HG03378 (cell line): Measurements from ENCODE around the gene RBM48.
A peak's percentile ranks its signal among the peaks of the same experiment; 100 is the strongest.
"Not testable (repeated sequence)": the region's sequence is repeated elsewhere in the genome, so short reads cannot be mapped to it uniquely, and the experiment has no call there.

ENCODE experiments used
- ATAC-seq: cut with Tn5 transposase; IDR thresholded peaks from one replicate; pipeline ENCODE4 v1.9.1; 2021; ENCODE audit warnings: mild to moderate bottlenecking, moderate library complexity; ENCODE audit not compliant: unreplicated experiment

RBM48 gene

DNA sequence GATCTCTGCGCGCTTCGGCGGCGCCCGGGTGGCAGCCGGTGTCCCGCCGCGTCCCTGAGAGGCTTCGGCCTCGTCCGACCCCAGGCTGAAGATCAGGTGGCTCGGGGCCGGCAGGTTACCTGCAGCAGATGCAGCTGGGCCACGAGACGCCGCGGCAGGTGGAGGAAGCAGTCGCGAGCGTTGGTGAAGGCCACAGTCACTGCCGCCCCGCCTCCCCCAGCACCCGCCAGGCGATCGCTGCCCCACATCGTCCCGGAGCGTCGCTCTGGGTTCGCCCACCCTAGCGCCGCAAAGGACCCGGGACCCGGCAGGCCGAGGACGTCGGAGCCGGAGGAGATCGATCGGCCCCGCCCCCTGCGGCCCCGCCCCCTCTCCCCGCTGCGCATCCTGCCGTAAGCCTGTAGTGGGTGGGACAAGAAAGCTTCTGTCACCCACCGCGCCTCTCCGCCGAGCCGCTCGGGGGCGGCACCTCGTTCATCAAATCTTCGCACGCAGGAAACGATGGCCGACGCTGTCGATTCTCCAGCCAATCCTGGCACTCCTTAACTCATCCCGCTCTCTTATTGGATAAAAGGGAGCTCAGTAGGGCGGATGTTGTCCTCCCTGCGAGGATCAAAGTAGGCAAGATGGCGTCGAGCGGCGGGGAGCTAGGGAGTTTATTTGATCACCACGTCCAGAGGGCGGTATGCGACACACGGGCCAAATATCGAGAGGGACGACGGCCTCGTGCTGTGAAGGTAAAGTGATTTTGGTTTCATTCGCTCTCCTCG, at the start of gene RBM48, which contains the start of gene PEX1:
Gene RBM48 (plus strand): TSS at position 608 of the 770 bp plus-strand sequence. CDS start 19 bp downstream, at position 627.
Gene PEX1 (minus strand): TSS at position 333 of the 770 bp plus-strand sequence. CDS start 85 bp downstream, at position 248.
- ATAC-seq: peak; percentile 97

DNA sequence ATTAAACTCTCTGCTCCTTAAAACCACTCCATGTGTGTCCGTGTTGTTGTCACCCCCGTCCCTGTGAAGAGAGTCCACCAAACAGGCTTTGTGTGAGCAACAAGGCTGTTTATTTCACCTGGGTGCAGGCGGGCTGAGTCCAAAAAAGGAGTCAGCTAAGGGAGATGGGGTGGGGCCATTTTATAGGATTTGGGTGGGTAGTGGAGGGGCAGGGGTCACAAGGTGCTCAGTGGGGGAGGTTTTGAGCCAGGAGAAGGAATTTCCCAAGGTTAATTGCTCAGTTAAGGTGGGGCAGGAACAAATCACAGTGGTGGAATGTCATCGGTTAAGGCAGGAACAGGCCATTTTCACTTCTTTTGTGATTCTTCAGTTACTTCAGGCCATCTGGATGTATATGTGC, 49.4 kb upstream of the RBM48 start:
- ATAC-seq: not testable (repeated sequence)

DNA sequence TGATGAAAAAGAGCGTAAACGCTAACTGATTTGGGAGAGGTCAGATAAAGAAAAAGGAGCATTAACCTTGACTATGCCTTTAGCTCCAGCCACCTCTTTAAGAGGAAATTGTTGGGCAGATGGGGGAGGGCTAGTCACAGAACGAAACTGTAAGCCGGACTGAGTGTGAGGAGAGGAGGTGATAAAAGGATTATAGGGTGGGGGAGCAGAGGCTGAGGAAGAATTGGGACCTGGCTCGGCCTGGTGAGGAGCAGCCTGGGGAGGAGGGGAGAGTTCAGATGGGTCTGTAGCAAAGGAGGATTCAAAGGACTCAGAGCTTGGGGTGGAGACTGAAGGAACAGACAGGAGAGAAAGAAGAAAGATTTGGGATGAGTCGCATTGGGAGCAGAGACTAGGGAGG, 45.0 kb upstream of the RBM48 start:
- not testable (repeated sequence) for ATAC-seq

DNA sequence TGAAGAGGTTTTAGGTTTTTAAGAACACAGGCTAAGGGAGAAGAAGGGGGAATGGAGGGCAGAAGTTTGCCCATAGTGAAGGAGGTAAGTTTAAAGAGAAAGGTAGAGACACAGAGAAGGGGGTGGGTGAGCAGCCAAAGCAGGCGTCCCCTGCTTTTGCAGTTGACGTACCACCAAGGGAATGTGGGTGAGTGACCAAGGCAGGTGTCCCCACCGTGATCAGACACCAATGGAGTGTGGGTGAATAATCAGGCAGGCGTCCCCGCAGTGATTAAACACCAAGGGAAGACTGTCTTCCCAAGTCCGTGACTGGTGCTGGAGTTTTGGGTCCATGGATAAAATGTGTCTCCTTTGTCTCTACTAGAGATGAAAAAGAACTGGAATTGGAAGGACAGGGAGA, 44.4 kb upstream of the RBM48 start:
- ATAC-seq: not testable (repeated sequence)

DNA sequence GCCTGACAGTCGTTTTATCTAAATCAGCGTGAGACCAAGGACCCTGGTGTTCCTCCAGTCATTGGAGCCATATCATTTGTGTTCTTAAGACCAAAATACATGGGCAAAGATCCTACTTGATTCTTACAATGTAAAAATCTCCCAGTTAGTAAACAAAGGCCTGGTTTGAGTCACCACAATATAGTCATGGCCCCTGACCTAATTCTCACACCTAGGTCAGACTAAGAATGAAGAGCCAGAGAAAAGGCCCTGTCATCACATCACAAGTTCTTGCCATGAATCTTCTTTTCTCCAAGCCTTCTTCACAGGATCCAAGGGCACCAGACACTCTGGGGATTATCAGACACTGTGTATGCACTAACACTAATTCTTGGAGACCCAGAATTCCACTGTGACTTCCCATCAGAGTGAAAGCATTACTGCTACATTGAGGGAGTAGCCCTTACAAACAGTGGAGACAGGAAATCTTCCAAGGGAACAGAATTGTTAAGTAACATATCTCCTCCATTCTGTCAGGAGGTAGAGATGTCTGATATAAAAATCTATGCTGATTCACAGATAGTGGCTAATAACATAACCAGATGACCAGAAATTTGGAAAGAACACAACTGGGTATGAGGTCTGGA, 43.2 kb upstream of the RBM48 start:
- ATAC-seq: no peak

DNA sequence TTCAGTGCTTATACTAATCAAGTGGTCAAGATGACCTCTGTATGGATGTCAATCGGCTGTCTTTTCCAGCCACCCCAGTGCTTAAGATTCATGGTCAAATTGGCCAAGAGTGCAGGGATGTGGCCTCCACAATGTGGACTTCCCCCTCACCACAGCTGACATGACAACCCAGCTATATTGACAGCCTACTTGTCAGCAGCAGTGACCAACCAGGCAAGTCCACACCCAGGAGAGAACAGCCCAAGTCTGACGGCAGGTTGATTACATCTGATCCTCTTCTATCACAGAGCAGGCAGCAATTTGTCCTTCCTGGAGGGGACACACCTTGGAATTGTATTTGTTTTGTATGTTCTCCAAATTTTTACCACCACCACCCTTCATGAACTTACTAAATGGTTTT, 42.6 kb upstream of the RBM48 start:
- no peak for ATAC-seq

DNA sequence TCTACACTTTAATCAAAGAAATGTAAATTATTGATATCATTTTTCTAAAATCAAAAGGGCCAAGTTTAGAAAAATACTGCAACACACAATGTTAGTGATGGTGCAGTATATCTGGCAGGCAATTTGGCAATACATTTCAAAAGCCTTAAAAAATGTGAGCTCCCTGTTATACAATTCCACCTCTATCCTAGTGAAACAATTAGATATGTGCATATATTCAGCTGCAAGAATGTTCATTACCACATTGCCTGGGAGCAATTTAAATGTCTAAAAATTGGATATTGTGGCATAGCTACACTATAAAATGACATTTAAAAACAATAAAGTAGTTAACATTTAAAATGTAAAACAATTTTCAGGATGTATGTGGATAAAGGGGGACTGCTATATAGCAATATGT, 40.8 kb upstream of the RBM48 start:
- ATAC-seq: no peak

DNA sequence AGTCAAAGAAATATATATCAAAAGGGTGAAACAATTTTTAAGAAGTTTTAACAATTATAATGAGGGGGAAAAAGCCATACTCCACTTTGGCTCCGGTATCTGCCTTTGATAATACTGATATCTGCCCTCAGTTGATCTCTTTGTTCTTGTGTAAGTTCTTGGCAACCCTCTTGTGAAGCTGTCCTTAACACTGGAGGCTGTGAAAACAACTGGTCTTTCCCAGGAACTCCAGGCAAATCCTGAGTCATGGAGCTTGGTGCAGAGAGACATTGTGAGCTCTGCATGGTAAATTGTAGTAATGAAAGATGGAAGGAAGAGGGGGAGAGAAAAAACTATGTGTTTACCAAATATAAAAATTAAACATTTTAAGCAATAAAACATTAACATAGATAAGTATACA, 39.0 kb upstream of the RBM48 start:
- ATAC-seq: no peak

DNA sequence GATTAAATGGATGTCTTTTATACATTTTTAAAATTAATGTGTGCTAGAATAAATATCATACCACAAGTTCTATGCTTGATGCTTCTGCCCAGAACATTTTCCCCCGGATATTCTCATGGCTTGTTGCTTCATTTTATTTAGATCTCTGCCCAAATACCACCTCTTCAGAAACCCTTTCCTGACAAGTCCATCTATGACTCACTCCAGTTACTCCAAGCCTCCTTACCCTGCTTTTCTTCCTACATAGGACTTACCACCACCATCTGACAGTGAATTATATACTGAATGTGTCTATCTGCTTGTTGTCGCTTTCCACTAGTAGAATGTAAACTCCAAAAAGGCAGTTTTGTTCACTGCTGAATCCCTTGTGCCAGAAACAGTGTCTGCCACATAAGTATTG, 31.7 kb upstream of the RBM48 start:
- ATAC-seq: no peak

DNA sequence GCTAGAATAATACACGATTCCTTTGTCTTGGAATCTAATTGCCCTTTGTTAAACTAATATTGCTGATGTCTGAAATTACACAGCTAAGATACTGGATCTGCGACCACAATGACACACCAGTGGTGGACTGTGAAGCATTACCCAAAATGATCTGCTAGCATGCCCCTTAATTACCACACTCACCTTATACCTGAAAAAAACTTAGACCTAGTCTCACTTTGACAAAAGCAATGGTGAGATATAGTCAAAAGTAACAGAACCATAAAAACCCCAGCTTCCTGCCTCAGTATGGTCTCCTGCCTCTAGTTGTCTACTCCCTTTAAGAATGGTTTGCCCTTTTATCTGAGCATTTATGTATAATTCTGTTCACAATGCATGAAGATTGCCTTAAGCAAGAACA, 30.0 kb upstream of the RBM48 start:
- ATAC-seq: no peak

DNA sequence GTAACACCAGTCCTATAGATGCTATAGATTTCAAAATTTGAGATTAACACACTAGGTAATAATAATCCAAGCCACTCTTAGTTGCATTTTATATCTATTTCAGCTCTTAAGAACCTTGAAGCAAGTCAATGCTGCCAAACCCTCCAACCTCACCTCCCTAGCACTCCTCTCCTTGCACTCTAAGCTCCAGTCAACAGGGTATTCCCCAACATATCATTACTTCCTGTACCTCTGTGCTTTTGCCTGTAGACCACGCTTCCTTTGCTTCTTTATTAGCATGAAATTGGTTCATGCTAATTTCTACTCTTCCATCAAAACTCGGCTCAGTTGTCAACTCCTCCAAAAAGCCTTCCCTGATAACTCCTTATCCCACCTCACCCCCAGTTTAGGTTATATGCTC, 24.8 kb upstream of the RBM48 start:
- no peak for ATAC-seq

DNA sequence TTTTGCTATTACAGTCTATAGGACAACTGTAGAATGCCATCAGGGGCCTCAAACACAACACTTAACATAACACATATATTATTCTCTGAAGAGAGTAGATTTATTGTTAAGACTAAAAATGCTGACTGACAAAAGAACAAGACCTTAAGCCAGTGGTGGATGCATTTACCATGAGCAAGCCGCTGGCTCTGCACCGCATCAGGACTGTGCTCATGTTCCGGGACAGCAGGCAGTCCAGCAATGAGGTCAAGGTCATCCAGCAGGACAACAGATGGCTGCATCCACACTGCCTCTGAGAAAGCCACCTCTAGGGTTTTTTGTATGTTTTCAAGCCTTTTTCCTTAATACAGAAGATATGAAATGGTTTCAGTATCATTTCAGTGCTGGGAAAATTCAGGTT, 24.0 kb upstream of the RBM48 start:
- ATAC-seq: no peak

DNA sequence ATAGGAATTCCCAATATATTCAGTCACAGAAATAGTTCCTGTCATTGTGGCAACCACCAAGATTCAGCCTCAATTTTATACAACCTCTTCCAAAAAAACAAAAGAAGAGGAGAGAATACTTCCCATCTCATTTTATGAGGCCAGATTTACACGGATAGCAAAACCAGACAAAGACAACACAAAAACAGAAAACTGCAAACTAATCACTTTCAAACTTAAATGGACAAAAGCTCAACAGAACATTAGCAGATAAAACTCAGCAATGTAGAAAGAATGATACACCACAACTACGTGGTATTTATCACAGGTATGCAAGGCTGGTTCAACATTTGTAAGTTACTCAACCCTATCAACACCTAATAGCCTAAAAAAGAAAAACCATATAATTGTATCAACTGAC, 22.2 kb upstream of the RBM48 start:
- ATAC-seq: no peak

DNA sequence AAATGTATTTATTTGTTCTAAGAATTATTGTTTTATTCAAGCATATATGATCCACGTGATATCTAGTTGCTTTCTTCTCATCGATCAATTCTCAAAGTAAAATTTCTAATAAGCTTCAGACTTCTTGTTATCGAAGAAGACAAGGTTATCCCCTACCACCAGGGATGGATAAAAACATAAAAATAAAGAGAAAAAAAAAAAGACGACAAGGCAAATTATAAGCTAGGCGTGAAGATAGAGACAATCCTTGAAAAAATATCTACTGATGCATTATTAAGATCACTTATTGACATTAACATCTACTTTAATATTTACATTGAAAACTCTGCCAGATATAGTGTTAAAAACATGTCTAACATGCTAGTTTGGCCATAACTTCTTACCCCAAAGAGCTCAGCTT, 19.6 kb upstream of the RBM48 start:
- ATAC-seq: no peak

DNA sequence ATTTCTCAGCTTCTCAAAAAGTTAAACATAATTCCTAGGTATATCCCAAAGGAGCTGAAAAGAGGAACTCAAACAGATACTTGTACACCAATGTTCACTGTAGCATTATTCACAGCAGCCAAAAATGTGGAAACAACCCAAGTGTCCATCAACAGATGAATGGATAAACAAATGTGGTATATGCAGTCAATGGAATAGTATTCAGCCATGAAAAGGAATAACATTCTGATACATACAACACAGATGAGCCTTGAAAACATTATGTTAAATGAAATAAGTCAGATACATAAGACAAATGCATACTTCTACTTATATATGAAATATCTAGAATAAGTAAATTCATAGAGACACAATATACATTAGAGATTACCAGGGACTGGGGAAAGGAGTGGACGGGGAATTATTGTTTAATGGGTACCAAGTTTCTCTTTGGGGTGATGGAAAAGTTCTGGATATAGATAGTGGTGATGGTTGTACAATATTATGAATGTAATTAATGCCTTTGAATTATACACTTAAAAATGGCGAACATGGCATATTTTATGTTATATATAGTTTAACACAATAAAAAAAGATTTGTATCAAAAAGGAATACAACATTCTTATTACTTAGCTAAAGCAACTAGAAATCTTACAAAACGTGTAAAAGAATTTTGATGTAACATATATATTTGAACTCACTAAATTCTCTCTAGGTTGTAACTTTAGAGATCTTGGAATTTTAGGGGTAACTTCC, 15.3 kb upstream of the RBM48 start:
- no peak for ATAC-seq

DNA sequence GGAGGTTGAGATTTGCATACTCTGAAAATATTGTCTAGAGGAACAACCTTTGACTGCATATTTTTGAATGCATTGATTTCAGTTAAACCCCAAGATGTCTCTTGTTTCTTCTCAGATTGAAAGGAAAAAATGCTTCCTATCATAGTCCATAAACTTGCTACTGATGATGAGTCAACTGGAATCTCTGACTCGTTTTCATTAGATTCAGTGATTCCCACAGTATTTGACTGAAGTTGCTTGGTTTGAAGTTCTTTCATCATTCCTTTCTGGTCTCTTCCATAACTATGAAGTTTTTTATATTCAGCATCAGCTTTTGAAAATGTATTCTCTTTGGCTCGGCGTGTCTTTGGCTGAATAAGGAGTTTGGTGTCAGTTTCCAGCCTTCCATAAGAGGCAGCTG, 11.0 kb upstream of the RBM48 start:
- ATAC-seq: no peak

DNA sequence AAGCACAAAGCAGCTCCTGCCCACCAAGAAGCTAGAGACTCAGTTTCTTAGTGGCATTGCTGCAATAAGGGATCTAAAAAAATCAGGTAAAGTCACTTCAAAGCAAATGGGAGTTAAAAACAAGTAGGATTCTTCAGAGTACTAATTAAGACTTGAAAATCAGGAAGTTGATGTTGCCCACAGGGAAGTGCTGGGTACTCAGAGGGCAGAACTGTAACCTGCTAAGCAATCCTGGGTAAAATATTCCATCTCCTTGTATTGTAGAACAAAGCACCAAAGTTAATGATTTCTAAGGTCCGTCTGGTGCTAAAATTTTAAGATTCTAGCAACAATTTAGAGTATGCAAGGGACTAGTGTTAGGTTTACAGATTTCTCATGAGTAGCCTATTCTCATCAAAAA, 8.6 kb upstream of the RBM48 start:
- no peak for ATAC-seq

DNA sequence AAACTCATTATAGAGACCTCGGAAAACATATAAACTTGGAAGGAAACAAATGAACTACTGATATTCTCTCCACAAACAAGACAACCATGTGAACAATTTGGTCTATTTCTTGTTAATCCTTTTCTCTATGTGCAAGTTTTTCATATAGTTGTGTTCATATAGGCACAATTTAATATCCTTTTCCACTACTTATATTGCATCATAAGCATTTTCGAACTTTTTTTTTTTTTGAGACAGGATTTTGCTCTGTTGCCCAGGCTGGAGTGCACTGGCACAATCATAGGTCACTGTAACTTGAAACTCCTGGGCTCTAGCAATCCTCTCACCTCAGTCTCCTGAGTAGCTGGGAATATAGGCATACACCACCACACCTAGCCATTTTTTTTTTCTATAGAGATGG, 5.5 kb upstream of the RBM48 start:
- ATAC-seq: no peak

DNA sequence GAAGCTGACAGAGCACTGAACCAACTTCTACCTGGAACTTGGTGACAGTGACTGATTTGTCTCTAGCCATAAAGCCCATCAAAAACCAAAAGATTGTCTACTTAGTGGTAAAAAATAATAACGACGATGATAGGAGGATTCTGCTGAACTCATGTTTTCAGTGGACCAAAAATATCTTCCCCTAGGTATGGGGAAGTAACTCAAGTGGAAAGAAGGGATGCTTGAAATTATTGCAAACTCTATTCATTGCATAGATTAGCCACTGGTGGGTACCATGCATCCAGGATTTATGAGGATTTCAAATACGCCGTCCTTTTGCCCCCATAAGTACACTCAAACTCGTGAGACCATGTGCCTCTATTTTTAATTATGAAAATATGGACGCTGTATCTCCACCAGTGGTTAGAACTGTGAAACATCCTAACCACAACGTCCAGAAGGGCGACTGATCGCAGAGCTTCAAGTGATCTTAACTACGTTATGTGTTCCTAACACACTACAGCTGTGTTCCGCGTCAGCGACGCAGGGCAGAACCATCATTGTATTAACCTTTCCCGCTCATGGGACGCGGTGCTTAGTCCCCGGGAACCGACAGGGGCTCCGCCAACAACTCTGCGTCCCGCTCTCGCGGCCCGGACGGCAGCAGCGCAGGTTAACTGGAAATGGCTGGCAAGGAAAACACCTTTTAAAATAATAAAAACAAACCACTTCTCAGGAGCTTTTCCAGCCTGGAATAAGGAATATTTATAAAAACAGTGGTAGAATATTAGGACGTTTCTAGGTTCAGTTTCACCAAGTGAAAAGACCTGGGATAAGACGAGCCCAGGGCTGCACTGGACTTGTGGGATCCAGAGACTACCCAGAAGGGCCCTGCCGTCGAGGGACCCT, 1.1 kb upstream of the RBM48 start:
- peak; percentile 45 for ATAC-seq

DNA sequence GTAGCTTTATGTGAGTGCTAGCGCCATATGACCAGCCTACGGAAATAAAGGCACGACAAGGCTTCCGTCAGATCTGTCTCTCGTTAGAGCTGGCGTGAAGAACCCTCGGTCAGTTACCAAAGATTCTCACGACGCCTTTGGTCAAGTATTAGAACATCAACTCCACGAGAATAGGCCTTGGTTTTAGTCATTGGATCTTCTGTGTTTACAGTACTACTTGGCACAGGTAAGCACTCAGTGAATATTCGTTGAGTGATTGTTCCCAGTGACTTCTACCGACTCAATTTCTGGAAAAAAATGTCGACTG, 316 bp downstream of the RBM48 start:
- no peak for ATAC-seq

DNA sequence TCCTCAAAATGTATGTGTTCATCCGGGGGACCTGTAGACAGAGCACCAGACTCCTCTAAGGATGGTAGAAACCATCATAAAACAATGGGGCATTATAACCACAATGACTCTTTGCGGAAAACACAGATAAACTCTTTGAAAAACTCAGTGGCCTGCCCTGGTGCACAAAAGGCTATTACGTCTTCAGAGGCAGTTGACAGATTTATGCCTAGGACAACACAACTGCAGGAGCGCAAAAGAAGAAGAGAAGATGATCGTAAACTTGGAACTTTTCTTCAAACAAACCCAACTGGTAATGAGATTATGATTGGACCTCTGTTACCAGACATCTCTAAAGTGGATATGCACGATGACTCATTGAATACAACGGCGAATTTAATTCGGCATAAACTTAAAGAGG, 6.0 kb downstream of the RBM48 start:
- no peak for ATAC-seq
